ENCODE measurements around the gene PRMT5.
"Not testable (repeated sequence)": the region's sequence is repeated elsewhere in the genome, so short reads cannot be mapped to it uniquely, and the experiment has no call there.

Gene PRMT5

DNA sequence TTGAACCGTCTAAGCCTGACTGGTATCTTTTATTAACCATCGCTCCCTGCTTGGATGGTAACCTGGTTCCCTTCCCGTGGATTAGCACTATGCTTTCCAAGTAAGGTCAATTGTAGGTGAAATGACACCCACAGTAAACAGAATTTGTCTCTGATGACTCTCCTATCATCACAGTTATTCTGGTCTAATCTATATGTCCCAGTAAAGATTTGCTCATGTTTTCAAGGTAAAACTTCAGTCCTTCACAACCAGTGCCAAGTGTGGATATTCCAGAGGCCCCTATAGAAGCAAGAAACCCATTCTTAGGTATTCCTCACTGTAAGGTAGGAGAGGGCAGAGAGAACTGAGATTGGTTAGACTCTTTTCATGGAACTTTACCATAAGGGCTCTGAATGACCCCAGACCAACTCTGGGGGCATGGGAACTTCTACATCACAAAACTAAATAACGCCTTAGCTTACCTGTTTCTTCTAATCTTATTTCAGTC lies 37.6 kb upstream of the PRMT5 start:
- H3K36me3 ChIP-seq (ENCODE audit: control insufficient read depth in 1 of 2, insufficient read depth in 2 of 2, low read length in 2 of 2): no peaks in the 10 kb centered on the region
- H3K27me3 ChIP-seq (ENCODE audit: low read depth, low read length): no peaks in the 10 kb centered on the region
- H3K27ac ChIP-seq (ENCODE audit: low read length): no peak overlapping the region
- no peaks in the 10 kb centered on the region for H3K4me1 ChIP-seq (ENCODE audit: control insufficient read depth in 1 of 2, insufficient read depth in 2 of 2, low read length in 2 of 2)
- H3K9me3 ChIP-seq (ENCODE audit: control insufficient read depth in 1 of 2, low read length in 2 of 2): no peaks in the 10 kb centered on the region
- no peak overlapping the region for H3K4me3 ChIP-seq (ENCODE audit: low read depth in 1 of 2, low read length in 2 of 2)

DNA sequence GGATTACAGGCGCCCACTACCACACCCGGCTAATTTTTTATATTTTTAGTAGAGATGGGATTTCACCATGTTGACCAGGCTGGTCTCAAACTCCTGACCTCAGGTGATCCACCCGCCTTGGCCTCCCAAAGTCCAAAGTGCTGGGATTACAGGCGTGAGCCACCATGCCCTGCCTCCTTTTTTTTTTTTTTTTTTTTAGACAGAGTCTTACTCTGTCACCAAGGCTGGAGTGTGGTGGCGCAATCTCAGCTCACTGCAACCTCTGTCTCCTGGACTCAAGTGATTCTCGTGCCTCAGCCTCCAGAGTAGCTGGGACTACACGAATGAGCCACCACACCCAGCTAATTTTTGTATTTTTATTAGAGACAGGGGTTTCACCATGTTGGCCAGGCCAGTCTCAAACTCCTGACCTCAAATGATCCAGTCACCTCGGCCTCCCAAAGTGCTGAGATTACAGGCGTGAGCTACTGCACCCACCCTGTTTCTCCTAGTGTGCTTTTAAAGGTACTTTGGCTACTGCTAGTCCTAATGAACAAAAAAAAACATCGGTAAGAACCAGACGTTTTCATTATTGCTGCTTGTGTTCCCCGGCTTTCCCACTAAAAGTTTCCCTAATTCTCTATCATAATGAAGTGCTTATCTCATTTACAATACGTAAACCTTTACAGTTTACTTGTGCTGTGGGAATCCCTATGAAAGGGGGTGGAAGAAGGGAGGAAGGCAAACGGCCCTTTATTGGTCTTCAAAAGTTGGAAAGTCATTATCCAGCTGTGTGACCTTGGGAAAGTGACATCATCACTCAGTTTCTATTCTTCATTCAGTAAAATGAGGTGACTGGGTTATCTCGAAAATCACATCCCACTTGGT lies 37.0 kb upstream of the PRMT5 start:
- not testable (repeated sequence) for H3K4me3 ChIP-seq (ENCODE audit: low read depth in 1 of 2, low read length in 2 of 2)

DNA sequence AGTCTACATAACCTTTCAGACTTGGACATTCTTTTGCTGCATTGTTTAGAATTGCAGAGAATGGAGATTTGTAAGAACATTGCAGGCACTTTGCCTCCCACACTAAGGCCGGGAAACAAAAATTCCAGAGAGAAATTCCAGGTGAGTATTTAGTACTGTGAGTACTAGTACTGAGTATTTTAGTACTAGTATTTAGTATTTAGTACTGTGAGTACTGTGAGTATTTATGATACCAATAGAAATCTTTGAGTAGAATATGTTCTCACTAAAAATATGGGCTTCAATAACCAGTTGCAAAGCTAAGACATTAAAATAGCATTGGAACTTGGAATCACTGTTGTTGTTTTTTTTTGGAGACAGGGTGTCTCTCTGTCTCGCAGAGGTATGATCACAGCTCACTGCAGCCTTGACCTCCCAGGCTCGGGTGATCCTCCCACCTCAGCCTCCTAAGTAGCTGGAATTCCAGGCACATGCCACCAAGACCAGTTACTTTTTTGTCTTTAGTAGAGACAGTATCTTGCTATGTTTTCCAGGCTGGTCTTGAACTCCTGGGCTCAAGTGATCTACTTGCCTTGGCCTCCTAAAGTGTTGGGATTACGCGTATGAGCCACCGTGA lies 33.0 kb upstream of the PRMT5 start:
- Histone ChIP-seq H3K36me3 (ENCODE audit: control insufficient read depth in 1 of 2, insufficient read depth in 2 of 2, low read length in 2 of 2) (no peaks in the 10 kb centered on the region), H3K27me3 (ENCODE audit: low read depth, low read length) (no peaks in the 10 kb centered on the region), H3K4me3 (ENCODE audit: low read depth in 1 of 2, low read length in 2 of 2) (no peak overlapping the region), H3K9me3 (ENCODE audit: control insufficient read depth in 1 of 2, low read length in 2 of 2) (no peaks in the 10 kb centered on the region), H3K4me1 (ENCODE audit: control insufficient read depth in 1 of 2, insufficient read depth in 2 of 2, low read length in 2 of 2) (no peaks in the 10 kb centered on the region), H3K27ac (ENCODE audit: low read length) (no peak overlapping the region)

More for the DNA sequence above, 37.0 kb upstream of the PRMT5 start:
- not testable (repeated sequence) for H3K36me3 ChIP-seq (ENCODE audit: control insufficient read depth in 1 of 2, insufficient read depth in 2 of 2, low read length in 2 of 2); H3K4me1 ChIP-seq (ENCODE audit: control insufficient read depth in 1 of 2, insufficient read depth in 2 of 2, low read length in 2 of 2); H3K27me3 ChIP-seq (ENCODE audit: low read depth, low read length); H3K27ac ChIP-seq (ENCODE audit: low read length); H3K9me3 ChIP-seq (ENCODE audit: control insufficient read depth in 1 of 2, low read length in 2 of 2)

DNA sequence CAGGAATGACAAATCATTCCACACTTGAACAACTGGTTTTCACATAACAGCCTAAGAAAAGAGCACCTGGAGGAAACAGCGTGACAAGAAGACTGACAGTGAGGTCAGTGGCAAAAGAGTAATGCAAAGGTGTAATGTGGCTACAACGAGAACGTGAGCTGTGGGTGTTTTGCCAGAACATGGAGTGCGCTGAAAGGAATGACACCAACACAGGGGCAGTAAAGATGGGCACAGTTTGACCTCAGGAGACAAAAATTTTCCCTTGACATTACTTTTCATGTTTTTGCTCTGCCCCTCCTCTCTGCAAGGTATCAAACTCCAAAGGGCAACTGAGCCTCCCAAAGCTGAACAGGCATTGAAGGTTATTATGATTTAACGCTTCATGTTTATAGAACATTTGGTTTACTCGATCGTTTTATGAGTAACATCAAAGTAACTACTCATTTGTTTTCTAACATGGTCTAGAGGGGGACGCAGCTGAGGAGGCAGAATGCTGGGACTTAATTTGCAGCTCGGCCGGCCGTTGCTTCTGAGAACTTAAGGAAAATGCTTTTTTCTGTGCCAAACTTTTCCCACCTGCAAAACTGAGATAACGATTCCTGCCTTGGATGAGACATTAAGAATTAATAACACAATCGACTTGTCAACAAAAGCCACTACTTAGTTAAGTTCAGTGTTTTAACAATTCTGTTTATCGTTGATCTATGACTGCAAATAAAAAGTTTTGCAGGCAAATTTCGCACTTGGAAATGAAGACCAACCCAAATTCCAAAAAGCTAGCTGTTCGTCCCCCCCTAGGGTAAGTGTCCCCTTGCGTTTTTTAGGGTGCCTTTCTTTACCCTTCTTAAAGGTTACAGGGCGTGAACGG lies 26.8 kb upstream of the PRMT5 start:
- Histone ChIP-seq H3K4me3 (ENCODE audit: low read depth in 1 of 2, low read length in 2 of 2) (peak overlapping the region; percentile 83 to 91), H3K27ac (ENCODE audit: low read length) (peak overlapping the region; percentile 96), H3K4me1 (ENCODE audit: control insufficient read depth in 1 of 2, insufficient read depth in 2 of 2, low read length in 2 of 2) (peaks cover 6 to 8% of the 10 kb centered on the region in 2 donors), H3K27me3 (ENCODE audit: low read depth, low read length) (no peaks in the 10 kb centered on the region), H3K9me3 (ENCODE audit: control insufficient read depth in 1 of 2, low read length in 2 of 2) (no peaks in the 10 kb centered on the region), H3K36me3 (ENCODE audit: control insufficient read depth in 1 of 2, insufficient read depth in 2 of 2, low read length in 2 of 2) (peaks cover 12 to 18% of the 10 kb centered on the region in 2 donors)

DNA sequence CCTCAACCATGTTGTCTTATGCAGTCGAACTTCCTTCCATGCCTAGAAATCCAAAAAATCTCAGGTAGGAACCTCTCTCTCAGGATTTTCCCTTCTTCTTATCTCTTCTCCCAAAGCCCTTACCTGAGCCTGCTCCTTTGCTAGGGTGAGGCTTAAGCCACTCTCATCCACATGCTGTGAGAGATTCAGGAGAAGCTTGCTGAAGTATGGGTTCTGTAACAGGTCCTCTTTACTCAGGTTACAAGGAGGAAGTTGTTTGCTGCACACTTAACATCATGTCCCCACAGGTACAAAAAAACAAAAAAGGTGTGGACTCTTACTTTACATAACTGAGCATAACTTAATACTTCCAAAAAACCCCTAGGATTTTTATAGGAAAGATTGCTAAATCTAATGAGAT lies 23.2 kb upstream of the PRMT5 start:
- Histone ChIP-seq H3K4me1 (ENCODE audit: control insufficient read depth in 1 of 2, insufficient read depth in 2 of 2, low read length in 2 of 2) (peaks cover 6 to 8% of the 10 kb centered on the region in 2 donors), H3K27me3 (ENCODE audit: low read depth, low read length) (no peaks in the 10 kb centered on the region), H3K27ac (ENCODE audit: low read length) (no peak overlapping the region), H3K4me3 (ENCODE audit: low read depth in 1 of 2, low read length in 2 of 2) (no peak overlapping the region), H3K36me3 (ENCODE audit: control insufficient read depth in 1 of 2, insufficient read depth in 2 of 2, low read length in 2 of 2) (peaks cover 19 to 33% of the 10 kb centered on the region in 2 donors), H3K9me3 (ENCODE audit: control insufficient read depth in 1 of 2, low read length in 2 of 2) (no peaks in the 10 kb centered on the region)

DNA sequence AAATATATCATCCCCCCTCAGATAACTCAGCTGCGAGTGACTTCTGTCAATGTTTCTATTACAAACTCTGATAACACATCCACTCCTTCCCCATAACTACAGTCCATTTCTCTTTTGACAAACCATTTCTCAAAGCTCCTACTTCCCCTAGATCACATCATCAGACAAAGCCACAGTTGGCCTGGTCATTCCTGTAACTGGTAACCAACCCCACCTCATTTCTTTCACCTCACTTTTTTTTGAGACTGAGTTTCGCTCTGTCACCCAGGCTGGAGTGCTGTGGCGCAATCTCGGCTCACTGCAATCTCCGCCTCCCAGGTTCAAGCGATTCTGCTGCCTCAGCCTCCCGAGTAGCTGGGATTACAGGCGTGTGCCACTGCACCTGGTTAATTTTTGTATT lies 22.6 kb upstream of the PRMT5 start:
- H3K36me3 ChIP-seq (ENCODE audit: control insufficient read depth in 1 of 2, insufficient read depth in 2 of 2, low read length in 2 of 2): peaks cover 23 to 39% of the 10 kb centered on the region in 2 donors
- H3K4me1 ChIP-seq (ENCODE audit: control insufficient read depth in 1 of 2, insufficient read depth in 2 of 2, low read length in 2 of 2); H3K9me3 ChIP-seq (ENCODE audit: control insufficient read depth in 1 of 2, low read length in 2 of 2); H3K4me3 ChIP-seq (ENCODE audit: low read depth in 1 of 2, low read length in 2 of 2); H3K27me3 ChIP-seq (ENCODE audit: low read depth, low read length); H3K27ac ChIP-seq (ENCODE audit: low read length): not testable (repeated sequence)

DNA sequence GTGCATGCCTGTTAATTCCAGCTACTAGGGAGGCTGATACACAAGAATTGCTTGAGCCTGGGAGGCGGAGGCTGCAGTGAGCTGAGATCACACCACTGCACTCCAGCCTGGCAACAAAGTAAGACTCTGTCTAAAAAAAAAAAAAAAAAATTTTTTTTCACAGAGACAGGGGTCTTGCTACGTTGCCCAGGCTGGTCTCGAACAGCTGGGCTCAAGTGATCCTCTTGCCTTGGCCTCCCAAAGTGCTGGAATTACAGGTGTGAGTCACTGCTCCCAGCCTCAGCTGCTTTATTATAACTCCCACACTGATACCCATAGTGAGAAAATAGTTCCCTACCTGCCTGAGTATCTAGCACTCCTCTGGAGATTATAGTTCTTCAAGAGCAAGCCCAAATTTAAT lies 16.5 kb upstream of the PRMT5 start:
- no peak overlapping the region for H3K4me3 ChIP-seq (ENCODE audit: low read depth in 1 of 2, low read length in 2 of 2)
- no peaks in the 10 kb centered on the region for H3K27me3 ChIP-seq (ENCODE audit: low read depth, low read length)
- no peaks in the 10 kb centered on the region for H3K9me3 ChIP-seq (ENCODE audit: control insufficient read depth in 1 of 2, low read length in 2 of 2)
- H3K27ac ChIP-seq (ENCODE audit: low read length): no peak overlapping the region
- H3K36me3 ChIP-seq (ENCODE audit: control insufficient read depth in 1 of 2, insufficient read depth in 2 of 2, low read length in 2 of 2): peaks cover 18 to 38% of the 10 kb centered on the region in 2 donors
- no peaks in the 10 kb centered on the region for H3K4me1 ChIP-seq (ENCODE audit: control insufficient read depth in 1 of 2, insufficient read depth in 2 of 2, low read length in 2 of 2)

DNA sequence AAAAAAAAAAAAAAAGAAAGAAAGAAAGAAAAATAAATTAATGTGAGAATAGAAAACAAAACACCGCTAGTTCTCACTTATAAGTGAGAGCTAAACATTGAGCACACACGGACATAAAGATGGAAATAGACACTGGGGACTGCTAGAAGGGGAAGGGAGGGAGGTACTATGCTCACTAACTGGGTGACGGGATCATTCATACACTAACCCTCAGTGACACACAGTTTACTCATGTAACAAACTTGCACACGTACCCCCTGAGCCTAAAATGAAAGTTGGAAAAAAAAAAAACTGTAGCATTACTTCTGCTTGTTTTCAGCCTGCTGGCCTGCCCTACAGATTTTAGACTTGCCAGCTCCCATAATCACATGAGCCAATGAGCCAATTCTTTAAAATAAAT lies 10.5 kb upstream of the PRMT5 start:
- Histone ChIP-seq H3K9me3 (ENCODE audit: control insufficient read depth in 1 of 2, low read length in 2 of 2) (no peaks in the 10 kb centered on the region), H3K27me3 (ENCODE audit: low read depth, low read length) (no peaks in the 10 kb centered on the region), H3K36me3 (ENCODE audit: control insufficient read depth in 1 of 2, insufficient read depth in 2 of 2, low read length in 2 of 2) (peaks cover 0 to 6% of the 10 kb centered on the region in 2 donors), H3K27ac (ENCODE audit: low read length) (no peak overlapping the region), H3K4me3 (ENCODE audit: low read depth in 1 of 2, low read length in 2 of 2) (no peak overlapping the region), H3K4me1 (ENCODE audit: control insufficient read depth in 1 of 2, insufficient read depth in 2 of 2, low read length in 2 of 2) (no peaks in the 10 kb centered on the region)

DNA sequence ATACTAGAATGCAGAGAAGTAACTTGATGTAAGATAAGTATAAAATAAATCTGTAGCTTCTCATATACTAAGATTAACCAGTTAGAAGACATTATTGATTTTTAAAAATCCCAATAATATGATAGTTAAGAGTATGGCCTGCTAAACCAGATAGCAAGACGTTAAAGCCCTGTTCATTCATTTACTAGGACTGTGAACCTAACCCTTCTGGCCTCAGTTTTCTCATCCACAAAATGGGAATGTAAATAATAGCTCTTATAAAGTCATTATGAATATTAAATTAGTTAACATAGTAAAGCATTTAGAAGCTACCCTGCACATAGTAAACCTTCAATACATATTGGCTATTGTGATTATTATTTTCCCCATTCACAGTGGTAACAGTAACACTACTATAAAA lies 6.0 kb upstream of the PRMT5 start:
- Histone ChIP-seq H3K4me3 (ENCODE audit: low read depth in 1 of 2, low read length in 2 of 2) (no peak overlapping the region), H3K36me3 (ENCODE audit: control insufficient read depth in 1 of 2, insufficient read depth in 2 of 2, low read length in 2 of 2) (no peaks in the 10 kb centered on the region), H3K9me3 (ENCODE audit: control insufficient read depth in 1 of 2, low read length in 2 of 2) (no peaks in the 10 kb centered on the region), H3K4me1 (ENCODE audit: control insufficient read depth in 1 of 2, insufficient read depth in 2 of 2, low read length in 2 of 2) (peaks cover 0 to 5% of the 10 kb centered on the region in 2 donors), H3K27ac (ENCODE audit: low read length) (no peak overlapping the region), H3K27me3 (ENCODE audit: low read depth, low read length) (no peaks in the 10 kb centered on the region)

DNA sequence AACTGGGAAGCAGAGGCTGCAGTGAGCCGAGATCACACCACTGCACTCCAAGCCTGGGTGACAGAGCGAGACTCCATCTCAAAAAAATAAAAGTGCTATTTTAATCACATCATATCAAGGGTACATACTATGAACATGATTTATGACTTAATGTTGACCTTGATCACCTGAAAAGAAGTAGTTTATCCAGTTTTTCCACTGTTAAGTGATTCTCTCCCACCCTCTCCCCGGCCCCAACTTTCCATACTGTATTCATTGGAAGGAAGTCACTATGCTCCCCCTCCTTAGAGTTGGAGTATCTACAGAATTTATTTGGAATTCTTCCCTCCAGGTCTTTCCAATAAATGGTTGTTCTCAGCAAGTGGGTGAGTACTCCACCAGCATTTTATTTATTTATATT lies 3.0 kb upstream of the PRMT5 start:
- no peak overlapping the region for H3K4me3 ChIP-seq (ENCODE audit: low read depth in 1 of 2, low read length in 2 of 2)
- H3K27me3 ChIP-seq (ENCODE audit: low read depth, low read length): no peaks in the 10 kb centered on the region
- no peaks in the 10 kb centered on the region for H3K9me3 ChIP-seq (ENCODE audit: control insufficient read depth in 1 of 2, low read length in 2 of 2)
- H3K36me3 ChIP-seq (ENCODE audit: control insufficient read depth in 1 of 2, insufficient read depth in 2 of 2, low read length in 2 of 2): no peaks in the 10 kb centered on the region
- H3K27ac ChIP-seq (ENCODE audit: low read length): no peak overlapping the region
- peaks cover 11 to 20% of the 10 kb centered on the region in 2 donors for H3K4me1 ChIP-seq (ENCODE audit: control insufficient read depth in 1 of 2, insufficient read depth in 2 of 2, low read length in 2 of 2)

DNA sequence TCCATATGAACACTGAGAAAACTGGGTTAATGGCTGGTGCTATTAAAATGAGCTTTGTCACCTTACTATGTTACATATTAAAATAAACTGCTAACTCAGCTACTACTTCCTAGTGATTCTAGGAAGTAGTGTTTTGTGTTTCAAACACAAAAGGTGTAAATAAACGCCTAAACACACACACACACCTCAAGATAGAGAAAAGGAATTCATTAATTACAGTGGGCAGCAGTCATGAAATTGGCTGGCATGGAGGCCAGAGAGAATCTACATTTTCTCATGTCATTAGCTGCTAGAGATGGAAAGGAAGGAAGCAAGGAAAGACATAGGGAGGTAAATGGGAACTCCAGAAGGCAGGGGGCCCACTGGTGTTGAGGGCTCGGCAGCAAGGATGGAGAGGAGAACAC lies 787 bp upstream of the PRMT5 start:
- peak overlapping the region; percentile 93 for H3K27ac ChIP-seq (ENCODE audit: low read length)
- H3K4me3 ChIP-seq (ENCODE audit: low read depth in 1 of 2, low read length in 2 of 2): peak overlapping the region; percentile 93 to 98
- peaks cover 11 to 20% of the 10 kb centered on the region in 2 donors for H3K4me1 ChIP-seq (ENCODE audit: control insufficient read depth in 1 of 2, insufficient read depth in 2 of 2, low read length in 2 of 2)
- H3K36me3 ChIP-seq (ENCODE audit: control insufficient read depth in 1 of 2, insufficient read depth in 2 of 2, low read length in 2 of 2): peaks cover 5 to 9% of the 10 kb centered on the region in 2 donors
- no peaks in the 10 kb centered on the region for H3K9me3 ChIP-seq (ENCODE audit: control insufficient read depth in 1 of 2, low read length in 2 of 2)
- no peaks in the 10 kb centered on the region for H3K27me3 ChIP-seq (ENCODE audit: low read depth, low read length)

Data from muscle layer of duodenum (tissue), 2 donors.